Measurements from ENCODE around the gene NKX1-1.
A peak's percentile ranks its signal among the peaks of the same experiment; 100 is the strongest.

Gene NKX1-1

DNA sequence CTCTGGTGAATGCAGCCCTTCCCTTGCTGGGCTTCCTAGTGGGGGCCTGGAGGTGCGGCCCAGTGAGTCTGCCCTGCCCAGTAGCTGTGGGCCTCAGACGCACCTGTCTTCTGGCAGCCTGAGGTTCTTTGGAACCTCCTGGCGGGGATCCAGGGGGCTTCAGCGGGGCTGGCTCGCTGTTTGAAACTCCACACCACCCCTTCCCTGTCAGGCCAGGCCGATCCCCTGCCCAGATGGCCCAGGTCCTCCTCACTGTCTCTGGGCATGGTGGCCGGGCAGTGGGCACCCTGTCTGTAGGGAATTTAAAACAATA lies 10.7 kb upstream of the NKX1-1 start:
- DNase-seq (ENCODE audit: low read depth in 3 of 3), result no peak

DNA sequence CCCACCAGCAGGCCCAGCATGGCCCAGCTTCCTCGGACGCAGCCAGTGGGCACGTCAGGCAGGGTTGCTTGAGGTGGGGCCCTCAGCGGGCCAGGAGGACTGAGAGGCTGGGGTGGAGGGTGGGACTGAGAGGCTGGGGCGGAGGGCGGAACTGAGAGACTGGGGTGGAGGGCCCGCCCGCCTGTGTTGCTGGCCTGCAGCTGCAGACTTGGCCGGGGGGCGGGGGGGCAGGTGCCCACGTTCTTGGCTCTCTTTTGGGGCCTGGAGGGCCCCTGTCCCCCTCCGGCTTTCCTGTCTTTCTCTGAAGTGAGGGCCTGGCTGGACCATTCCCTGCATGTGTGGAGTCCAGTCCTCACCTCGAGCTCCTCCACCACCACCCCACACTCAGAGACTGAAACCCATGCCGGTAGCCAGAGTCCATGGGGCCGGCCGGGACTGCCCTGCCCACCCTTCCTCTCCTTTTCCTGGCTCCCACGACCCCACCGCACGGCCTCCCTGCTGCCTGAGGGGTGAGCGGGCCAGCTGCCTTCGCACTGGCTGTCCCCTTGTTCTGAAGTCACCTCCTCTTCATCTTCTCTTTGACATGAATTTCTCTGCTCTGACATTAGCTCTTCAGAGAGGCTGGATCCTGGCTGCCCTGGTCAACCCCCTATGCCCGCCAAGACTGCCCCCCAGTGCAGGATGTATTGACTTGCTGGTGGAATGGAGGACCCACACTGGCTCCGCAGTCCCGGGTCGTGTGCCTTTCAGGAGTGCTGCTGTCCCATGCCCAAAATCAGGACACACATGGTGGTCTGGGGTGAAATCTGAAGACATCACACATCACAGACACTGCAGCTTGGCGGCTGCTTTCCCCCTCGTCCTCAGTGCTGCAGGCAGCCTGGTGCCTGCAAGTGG lies 10.1 kb upstream of the NKX1-1 start:
- no peak for DNase-seq (ENCODE audit: low read depth in 3 of 3)

DNA sequence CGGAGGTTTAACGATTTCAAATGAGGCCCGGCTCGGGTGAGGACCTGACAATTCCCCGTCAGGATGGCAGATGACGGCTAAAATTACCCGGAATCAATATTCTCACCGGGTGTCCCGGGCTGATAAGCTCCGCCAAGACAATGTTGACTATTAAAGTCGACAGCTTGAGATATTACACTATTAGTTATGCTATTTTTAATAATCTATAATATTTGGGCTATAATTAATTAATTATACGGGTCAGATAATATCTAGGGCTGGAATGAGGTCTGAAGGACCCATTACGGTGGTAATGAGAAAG lies 9.4 kb upstream of the NKX1-1 start:
- DNase-seq (ENCODE audit: low read depth in 3 of 3), result no peak

DNA sequence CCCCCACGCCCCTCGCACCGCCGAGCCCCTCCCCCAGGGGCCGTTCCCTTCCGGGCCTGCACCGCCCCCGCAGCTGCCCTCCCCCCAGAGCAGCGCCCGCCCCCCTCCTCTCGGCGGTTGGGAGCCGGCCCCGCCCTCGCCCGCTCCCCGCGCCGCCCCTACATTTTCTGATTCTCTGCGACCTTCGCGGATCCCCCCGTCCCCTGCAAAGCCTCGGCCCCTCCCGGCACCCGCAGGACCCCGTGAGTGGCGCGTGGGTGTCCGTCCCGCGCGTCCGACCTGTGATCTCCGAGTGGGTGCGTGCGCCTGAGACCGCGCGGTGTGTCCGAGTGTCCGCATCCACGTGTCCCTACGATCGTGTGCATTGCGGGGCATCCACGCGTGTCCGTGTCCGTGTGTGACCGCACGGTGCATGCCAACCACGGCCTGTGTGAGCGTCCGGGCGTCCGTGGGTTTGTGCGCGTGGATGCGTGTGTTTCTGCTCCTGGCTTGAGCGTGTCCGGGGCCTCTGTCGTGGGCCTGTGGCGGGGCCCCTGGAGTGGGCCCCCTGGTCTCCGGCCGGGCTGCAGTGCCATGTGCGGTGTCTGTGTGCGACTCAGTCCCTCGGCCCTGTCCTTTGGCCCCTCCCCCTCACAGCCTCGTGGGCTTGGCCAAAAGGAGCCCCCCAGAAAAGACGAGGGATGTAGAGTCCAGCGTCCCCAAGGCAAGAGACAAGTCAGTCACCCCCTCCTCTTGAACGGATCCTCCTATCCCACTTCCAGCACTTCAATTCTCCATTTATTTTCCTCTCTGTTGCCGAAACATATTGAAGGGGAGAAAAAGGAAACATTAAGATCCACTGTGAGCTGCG lies 8.8 kb upstream of the NKX1-1 start:
- DNase-seq (ENCODE audit: low read depth in 3 of 3), result no peak

DNA sequence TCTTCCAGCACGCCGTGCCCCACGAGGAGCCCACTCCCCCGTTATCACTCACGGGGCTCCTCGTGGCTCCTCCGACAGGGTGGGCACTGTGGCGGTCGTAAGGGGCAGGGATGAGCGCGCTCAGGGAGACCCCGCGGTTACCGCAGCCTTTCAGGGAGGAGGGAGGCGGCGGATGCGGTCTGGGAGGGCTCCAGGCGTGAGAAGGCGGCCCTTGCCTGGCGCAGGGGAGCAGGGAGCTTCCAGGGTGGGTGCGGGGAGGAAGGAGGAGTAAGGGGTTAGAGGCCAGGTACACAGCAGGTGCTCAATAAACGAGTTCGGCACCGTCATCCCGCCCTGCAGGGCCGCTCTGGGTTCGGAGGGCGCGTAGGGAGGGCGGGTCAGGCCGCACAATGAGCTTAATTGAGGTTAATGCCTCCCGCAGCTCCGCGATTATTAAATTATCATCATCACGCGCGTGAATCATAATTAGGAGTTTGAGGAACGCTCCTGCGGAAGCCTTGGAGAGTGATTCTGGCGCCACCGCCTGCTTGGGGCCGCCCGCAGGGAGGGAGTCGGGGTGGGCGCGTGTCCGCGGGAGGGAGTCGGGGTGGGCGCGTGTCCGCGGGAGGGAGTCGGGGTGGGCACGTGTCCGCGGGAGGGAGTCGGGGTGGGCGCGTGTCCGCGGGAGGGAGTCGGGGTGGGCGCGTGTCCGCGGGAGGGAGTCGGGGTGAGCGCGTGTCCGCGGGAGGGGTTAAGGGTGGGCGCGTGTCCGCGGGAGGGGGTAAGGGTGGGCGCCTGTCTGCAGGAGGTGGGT lies 7.6 kb upstream of the NKX1-1 start:
- DNase-seq (ENCODE audit: low read depth in 3 of 3), result no peak

DNA sequence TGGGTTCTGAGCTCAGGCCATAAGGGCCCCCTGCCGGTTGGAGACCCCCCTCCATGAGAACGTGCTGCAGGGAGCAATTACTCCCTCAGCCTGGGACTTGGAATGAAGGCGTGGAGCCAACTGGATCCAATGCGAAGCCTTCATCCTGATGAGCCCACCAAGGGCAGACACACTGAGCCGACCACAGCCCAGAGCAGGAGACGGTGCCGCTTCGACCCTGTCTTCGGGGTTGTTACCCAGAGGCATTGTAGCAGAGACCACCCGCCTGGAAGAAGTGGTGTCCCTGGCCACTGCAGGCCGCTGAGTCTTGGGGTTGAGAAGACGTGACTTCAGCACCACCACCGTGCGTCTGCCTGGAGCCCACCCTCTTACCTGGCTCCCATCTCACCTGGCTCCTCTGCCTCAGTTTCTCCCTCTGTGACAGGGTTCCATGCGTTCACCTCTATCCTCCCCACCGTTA lies 7.0 kb upstream of the NKX1-1 start:
- DNase-seq (ENCODE audit: low read depth in 3 of 3), result no peak

DNA sequence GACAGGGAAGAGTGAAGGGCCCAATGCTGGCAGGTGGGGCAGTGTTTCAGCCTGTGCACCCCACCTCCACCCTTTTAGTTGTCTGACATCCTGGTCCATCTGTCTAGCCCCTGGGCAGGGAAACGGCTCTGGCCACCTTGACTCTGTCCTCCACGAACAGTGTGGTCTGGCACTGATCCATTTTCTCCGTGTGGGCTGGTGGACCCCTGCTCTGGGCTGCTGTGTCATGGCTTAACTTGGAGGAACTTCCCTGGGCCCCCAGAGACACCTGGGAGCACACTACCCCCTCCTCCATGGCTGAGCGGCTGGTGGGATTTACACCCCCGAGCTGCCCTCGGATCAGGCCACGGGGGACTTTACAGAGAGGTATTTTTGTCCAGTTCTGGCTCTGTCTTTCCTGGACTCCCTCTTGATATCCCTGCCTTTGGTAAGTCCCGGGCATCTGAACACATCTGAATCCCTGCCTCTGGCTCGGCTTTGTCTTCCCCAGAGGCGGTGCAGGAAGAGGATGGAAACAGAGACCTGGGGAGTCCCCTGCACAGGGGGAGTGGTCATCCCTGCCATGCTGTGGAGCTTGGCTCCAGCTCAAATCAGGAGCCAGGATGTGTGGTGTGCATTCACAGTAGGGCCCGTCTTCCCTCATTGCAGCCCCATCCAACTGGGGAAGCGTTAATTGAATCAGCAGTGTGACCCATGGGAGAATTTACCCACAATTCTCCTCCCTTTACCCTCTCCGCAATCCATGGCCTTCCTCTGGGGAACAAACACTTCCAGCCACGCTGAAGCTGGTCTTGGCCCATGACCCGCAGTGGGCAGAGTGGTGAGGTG lies 6.3 kb upstream of the NKX1-1 start:
- no peak for DNase-seq (ENCODE audit: low read depth in 3 of 3)

DNA sequence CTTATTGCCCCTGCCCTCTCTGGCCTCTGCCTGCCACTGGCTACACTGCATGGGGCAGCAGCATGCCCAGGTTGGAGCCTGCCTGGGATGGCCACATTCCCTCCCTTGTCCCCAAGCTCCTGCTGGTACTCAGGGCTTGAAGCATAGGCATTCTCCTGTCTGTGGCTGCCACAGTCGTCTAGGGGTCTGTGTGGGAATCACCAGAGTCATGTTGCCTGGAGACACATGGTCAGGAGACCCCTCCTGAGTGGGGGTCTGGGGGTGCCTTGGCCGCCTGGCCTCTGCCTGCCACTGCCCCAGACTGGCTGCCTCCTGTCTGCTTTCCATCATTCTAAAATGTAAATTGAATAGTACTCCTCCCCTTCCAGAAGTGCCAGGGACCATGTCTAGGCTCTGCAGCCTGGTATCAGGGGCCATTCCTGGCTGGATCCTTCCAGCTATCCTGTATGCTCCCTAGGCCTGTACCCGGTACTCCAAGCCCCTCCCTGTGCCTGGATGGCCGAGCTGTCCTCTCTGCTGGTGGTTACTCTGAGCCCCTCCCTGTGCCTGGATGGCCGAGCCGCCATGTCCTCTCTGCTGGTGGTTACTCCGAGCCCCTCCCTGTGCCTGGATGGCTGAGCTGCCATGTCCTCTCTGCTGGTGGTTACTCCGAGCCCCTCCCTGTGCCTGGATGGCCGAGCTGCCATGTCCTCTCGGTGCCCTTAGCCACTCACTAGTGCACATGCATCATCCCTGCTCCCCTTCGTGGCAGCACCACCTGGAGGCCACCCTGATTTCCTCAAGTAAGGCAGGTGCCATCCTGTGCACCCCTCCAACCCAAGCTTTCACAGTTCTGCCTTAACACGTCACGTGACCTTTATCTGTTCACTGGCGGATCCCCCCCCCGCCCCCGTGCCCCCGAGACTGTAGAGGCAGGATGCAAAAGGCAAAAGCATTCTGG lies 5.5 kb upstream of the NKX1-1 start:
- no peak for DNase-seq (ENCODE audit: low read depth in 3 of 3)

DNA sequence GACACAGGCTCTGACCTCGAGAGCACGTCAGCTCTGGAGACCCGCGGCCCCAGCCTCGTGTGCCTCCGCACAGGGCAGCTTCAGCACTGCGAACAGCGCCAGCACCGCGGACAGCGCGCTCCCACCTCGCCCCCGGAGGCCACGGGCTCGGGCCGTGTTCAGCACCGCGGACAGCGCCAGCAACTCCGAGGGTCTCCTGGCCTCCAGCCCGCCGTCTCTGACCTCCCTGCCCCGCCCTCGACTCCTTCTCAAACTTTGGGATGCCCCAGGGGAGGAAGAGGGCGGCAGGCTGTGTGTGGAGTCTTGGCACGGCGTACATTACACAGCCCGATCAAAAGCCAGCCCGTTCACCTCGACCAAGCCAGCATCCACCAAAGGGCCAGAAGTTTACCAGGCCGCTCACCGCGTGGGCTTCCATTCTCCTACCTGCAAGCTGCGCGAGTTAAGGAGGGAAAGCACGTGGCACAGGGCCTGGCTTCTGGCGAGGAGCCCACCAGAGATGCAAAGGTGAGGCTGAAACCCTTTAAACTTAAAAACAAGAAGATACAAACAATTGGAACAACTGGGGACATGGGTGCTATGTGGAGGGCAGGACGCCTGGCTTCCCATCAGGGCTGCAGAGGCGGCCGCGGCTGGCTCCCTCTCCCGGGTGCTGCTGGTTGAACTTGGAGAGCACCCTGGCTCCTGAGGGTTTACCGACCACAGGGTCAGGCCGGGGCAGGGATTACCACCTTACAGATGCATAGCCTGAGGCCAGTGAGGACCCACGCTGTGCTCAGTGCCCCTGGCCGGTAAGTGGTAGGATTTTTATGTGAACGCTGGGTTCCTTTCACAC lies 4.5 kb upstream of the NKX1-1 start:
- DNase-seq (ENCODE audit: low read depth in 3 of 3), result peak in 2 of 3 experiments; percentile 13 to 20

DNA sequence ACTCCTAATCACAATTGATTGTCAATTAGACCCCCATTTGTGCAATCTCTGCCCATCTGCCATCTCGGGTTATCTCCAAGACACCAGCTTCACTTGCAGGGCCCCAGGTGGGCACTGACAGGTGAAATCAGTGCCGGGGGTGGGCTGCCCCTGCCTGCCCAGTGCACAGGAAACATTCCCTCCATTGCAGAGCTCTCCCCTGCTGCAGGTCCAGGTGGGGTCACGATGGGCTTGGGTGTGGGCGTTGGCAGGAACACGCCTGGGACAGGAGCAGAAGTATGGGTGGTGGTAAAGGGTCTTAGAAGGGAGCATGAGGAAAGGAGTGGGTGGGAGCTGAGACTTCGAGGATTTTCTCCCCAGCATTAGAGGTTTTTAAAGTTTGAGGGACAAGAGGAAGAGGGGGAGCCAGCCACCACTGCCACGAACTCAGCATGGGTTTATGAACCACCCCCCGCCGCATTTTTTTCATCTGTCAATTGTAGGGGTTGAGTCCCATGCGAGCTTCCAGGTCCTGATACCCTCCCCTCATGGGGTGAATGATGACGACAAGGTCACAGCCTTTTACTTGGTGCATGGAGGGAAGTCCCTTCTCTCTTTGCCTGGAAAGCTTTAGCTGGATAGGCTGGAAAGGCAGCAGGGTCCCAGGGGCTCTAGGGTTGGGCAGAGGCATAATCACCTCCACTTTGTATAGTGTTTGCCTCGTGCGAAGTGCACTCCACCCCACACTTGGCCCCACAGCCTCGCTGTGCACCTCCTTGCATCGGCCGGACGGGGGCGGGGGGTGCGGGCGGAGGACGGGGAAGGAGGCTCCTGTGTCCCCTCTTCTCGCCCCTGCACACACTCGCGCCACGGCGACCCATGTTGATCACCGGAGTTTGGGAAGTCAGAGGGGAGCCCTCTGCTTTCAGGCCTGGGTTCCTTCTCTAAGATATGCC lies 3.5 kb upstream of the NKX1-1 start:
- DNase-seq (ENCODE audit: low read depth in 3 of 3), result no peak

DNA sequence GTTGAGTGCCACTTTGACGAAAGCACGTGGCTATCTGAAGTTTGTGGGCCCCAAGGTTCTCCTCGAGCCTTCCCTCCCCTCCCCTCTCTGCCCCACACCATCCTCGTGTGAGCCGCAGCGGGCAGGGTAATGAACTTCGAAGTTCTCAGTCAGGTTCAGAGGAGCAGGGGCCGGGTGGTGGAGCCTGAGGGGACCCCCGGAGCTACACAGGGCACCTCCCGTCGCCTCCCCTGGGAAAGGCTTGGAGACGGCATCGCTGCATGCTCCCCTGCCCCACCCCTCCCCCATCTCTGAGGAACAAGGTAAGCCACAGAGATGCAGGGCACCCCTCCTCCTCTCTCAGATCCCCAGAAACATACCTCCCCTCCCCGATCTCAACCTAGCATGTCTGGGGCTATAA lies 2.8 kb upstream of the NKX1-1 start:
- DNase-seq (ENCODE audit: low read depth in 3 of 3), result no peak

DNA sequence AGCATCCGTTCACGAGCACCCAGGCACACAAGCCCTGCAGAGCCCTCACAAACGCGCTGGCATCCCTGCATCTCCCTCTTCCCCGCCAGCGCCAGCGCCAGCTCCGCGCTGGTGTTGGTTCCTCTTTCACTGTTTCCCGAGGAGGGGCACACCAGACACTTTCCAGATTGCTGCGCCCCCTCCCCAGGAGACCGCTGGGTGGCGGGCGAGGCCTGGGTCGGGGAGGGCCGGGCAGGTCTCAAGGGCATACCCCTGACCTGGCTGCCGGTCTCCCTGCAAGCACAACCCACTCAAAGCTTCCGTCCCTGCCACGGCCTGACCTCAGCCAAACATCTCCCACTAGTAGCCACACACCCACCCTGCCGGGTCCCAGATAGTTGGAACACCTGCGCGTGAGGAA lies 2.2 kb upstream of the NKX1-1 start:
- no peak for DNase-seq (ENCODE audit: low read depth in 3 of 3)

DNA sequence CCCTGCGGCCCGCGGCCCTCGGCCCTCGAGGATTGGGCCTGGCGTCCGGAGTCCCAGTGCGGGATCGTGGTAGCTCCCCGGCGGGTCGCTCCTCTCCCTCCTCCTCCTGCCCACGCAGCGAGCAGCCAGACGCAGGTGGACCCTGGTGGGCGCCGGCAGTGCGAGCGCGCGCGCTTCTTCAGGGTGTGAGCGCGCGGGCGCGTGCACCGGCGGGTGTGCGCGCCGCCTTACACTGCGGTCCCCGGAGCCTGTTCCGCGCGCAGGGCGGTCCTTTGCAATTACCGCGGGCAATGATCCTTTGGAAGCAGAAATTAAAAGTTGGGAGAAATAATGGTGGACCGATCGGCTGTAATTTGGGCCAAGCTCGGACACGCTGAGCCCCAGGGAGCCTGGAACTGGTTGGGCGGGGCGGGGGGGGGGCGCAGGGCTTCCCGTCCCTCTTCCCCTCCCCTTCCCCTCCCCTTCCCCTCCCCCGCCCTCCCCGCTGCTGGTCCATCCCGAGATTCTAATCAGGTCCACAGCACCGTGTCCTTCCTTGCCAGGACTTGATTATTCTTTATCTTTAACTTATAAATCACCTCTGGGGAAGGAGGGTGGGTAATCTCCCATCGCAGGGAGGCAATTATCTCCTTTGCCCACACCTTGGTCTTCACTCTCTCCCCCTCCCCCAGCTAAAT lies 1.6 kb upstream of the NKX1-1 start:
- no peak for DNase-seq (ENCODE audit: low read depth in 3 of 3)

DNA sequence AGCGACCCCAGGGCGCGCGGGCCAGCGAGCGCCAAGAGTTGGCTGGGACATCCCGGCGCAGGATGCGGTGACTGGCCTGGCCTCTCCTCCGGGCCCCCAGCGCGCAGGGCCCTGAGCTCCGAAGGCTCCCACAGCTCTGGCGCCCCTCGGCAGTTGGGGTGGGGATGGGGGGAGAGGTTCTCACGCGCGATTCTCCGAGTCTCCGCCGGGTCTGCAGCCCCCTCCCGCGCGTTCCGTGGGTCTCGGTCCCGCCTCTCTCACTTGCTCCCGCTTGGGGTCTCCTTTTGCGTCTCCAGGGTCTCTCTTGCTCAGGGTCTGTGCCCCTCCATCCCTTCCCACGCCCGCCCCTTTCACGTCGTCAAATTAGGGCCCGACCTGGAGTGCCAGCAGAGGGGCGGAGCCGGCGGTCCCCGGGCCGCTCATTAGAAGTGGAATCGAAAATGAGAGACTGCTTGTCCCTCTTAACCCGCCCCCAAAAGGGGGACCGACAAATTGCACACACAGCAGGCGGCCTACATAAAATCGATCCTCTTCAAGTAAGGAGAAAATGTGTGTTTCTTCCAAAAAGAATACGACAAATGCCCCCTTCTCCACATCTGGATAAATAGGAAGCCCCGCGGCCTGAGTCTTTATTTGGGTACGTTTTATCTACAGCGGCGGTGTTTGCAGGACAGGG lies 877 bp upstream of the NKX1-1 start:
- DNase-seq (ENCODE audit: low read depth in 3 of 3), result no peak

DNA sequence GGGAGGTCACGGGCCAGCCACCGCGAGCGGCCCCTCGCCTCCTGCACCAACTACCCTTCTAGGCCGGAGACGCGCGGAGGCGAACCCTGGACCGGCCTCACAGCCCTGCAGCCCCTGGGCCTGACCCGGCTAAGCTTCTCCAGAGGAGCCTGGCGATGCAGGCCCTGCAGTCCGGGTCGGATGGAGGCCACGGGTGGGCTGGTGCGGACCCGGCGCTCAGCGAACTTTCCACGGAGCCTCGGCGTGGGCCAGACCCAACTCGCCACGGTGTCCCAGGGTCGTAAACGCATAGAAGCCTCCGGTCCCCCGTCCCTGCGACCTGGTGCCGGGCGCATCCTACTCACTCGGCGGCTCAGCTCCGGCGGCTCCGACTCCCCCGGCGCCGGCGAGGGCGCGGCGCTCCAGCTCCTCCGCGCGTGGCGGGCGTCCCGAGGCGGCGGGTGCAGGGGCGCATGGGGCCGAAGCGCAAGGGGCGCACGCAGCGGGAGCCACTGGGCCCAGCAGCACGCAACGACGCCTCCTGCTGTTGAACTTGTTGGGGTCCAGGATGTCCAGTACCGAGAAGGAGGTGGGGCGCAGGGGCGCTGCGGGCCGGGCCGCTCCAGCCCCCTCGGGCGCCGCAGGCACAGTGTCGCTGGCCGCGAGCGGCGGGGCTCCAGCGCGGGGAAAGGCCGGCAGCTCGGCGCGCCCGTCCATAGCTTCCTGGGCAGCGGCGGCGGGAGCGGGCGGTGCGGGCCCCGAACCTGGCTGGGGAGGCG lies 427 bp downstream of the NKX1-1 start:
- no peak for DNase-seq (ENCODE audit: low read depth in 3 of 3)

DNA sequence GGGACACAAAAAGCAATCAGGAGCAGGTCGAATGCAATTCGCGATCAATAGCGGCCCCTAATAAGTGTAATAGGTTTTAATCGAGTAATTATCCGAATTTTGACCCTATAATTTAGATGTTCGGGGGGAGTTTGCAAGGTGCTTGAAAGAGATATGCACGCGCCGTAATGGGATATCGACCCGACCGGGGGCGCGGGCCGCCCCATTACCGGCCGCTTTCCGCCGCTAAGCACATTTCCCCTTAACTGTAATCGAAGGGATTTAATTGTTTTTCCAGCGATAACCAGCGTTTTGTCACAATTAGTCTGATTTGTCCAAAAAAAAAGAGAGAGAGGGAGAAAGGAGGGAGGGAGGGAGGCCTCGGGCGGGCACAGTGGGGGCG lies 997 bp downstream of the NKX1-1 start:
- no peak for DNase-seq (ENCODE audit: low read depth in 3 of 3)
